A673 (cell line): ENCODE measurements around the gene EXOC2. TPM values are rescaled to one million over a fixed set of nuclear protein-coding genes. Genes with fewer than 3 reads are reported as not detected.

ENCODE experiments used
- BruUV-seq: library from RNA; stranded (reverse); fragments of 400-500 nt; replicated peaks from 2 replicates; lab custom pipeline; 2021; lab: Mats Ljungman, UMichigan
- CTCF ChIA-PET: fragments of 300-600 bp; sonication (Branson Sonifier 250); formaldehyde crosslinking; loops from one replicate; lab custom pipeline; 2022; ENCODE audit warnings: antibody characterized with exemption; lab: Charles Lee
- POLR2A ChIA-PET: fragments of 300-600 bp; sonication (Branson Sonifier 250); formaldehyde crosslinking; loops from one replicate; lab custom pipeline; 2022; ENCODE audit warnings: antibody characterized with exemption; ENCODE audit not compliant: low non-redundant PET; lab: Charles Lee
- DNase-seq: peaks from one replicate; pipeline ENCODE4 v3.0.0-alpha.2; 2015; ENCODE audit warnings: low spot score
- H3K27ac ChIP-seq: fragments of 200-600 bp; sonication (generic); 2 replicates; pipeline ENCODE4 v1.5.1; 2016; ENCODE audit warnings: mixed run types, low read depth, mild to moderate bottlenecking, mixed read lengths, antibody characterized with exemption, low read length; ENCODE audit not compliant: poor library complexity, severe bottlenecking
- H3K27me3 ChIP-seq: fragments of 200-600 bp; sonication (generic); replicated peaks from 2 replicates; pipeline ENCODE4 v1.6.1; 2017; ENCODE audit warnings: mixed run types, low read depth, mild to moderate bottlenecking, mixed read lengths, antibody characterized with exemption, low read length; ENCODE audit not compliant: insufficient read depth, poor library complexity
- H3K36me3 ChIP-seq: fragments of 200-600 bp; sonication (generic); 2 replicates; pipeline ENCODE4 v1.6.1; 2016; ENCODE audit warnings: mixed run types, mild to moderate bottlenecking, mixed read lengths, antibody characterized with exemption, low read length; ENCODE audit not compliant: insufficient read depth, poor library complexity, severe bottlenecking
- H3K4me1 ChIP-seq: fragments of 200-600 bp; sonication (generic); 2 replicates; pipeline ENCODE4 v1.6.1; 2017; ENCODE audit warnings: mixed run types, mild to moderate bottlenecking, mixed read lengths, antibody characterized with exemption, low read length; ENCODE audit not compliant: insufficient read depth, poor library complexity, severe bottlenecking
- H3K4me3 ChIP-seq: fragments of 200-600 bp; sonication (generic); 2 replicates; pipeline ENCODE4 v1.5.1; 2016; ENCODE audit warnings: low read depth, mixed run types, mild to moderate bottlenecking, mixed read lengths, low read length; ENCODE audit not compliant: poor library complexity, severe bottlenecking
- H3K9me3 ChIP-seq: fragments of 200-600 bp; sonication (generic); 2 replicates; pipeline ENCODE4 v1.6.1; 2016; ENCODE audit warnings: mixed run types, low read depth, mild to moderate bottlenecking, mixed read lengths, antibody characterized with exemption, low read length; ENCODE audit not compliant: poor library complexity, severe bottlenecking
- EZH2 ChIP-seq: fragments of 200-600 bp; sonication (generic); IDR thresholded peaks from 2 replicates; pipeline ENCODE4 v1.6.1; 2017; ENCODE audit warnings: borderline replicate concordance, low read depth, mild to moderate bottlenecking, mixed read lengths, antibody characterized with exemption, low read length; ENCODE audit not compliant: poor library complexity, severe bottlenecking
- intact Hi-C: fragments of 100-400 bp; cut with micrococcal nuclease; formaldehyde crosslinking; loops from one replicate; pipeline ENCODE4 v1.10.0; 2022; ENCODE audit not compliant: unreplicated experiment
- total RNA-seq: library from RNA; stranded (reverse); gene quantifications from 2 replicates; pipeline ENCODE4 v1.2.3, GENCODE V29; 2021
- TF ChIP-seq, protein P1 (sequence below): fragments of 300-800, 200-600 bp; sonication (generic); conservative IDR thresholded peaks from 2 replicates; pipeline ENCODE4 v1.5.1; 2017; ENCODE audit warnings: low read depth, mild to moderate bottlenecking, antibody characterized with exemption, low read length, moderate library complexity, mixed read lengths

Gene EXOC2
- total RNA-seq, 1 experiment from 2014 or later, result 22.4 TPM

DNA sequence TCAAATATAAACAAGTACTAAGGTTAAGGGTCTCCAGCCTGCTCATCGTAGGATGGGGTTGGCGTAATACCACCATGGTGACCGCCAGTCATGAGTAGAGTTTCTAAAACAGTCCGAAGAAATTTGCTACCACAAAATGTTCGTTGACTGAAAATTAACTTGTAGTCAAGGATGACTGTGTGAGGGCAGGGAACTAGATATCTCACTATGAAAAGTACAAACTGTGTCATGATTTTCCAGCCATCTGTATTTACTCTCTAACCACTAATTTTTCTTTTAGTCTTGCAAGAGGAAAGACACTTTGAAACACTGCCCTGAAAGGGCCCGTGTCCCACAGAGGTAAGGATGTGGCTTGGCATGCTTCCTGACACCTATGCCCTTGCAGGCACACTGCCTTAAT lies 201.7 kb downstream of the EXOC2 start:
- TF ChIP-seq EZH2, result no peak
- TF ChIP-seq, protein P1, sequence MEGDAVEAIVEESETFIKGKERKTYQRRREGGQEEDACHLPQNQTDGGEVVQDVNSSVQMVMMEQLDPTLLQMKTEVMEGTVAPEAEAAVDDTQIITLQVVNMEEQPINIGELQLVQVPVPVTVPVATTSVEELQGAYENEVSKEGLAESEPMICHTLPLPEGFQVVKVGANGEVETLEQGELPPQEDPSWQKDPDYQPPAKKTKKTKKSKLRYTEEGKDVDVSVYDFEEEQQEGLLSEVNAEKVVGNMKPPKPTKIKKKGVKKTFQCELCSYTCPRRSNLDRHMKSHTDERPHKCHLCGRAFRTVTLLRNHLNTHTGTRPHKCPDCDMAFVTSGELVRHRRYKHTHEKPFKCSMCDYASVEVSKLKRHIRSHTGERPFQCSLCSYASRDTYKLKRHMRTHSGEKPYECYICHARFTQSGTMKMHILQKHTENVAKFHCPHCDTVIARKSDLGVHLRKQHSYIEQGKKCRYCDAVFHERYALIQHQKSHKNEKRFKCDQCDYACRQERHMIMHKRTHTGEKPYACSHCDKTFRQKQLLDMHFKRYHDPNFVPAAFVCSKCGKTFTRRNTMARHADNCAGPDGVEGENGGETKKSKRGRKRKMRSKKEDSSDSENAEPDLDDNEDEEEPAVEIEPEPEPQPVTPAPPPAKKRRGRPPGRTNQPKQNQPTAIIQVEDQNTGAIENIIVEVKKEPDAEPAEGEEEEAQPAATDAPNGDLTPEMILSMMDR, result no peak
- H3K4me3 ChIP-seq, result no peak overlapping the region
- intact Hi-C loops, result no loop called here
- H3K36me3 ChIP-seq, result no peaks in the 10 kb centered on the region
- no peak overlapping the region for H3K27ac ChIP-seq
- ChIA-PET CTCF (no interaction called here), POLR2A (no interaction called here)
- no peaks in the 10 kb centered on the region for H3K4me1 ChIP-seq
- no TSS peak for BruUV-seq
- H3K9me3 ChIP-seq, result no peaks in the 10 kb centered on the region
- DNase-seq, result no peak
- H3K27me3 ChIP-seq, result no peaks in the 10 kb centered on the region

DNA sequence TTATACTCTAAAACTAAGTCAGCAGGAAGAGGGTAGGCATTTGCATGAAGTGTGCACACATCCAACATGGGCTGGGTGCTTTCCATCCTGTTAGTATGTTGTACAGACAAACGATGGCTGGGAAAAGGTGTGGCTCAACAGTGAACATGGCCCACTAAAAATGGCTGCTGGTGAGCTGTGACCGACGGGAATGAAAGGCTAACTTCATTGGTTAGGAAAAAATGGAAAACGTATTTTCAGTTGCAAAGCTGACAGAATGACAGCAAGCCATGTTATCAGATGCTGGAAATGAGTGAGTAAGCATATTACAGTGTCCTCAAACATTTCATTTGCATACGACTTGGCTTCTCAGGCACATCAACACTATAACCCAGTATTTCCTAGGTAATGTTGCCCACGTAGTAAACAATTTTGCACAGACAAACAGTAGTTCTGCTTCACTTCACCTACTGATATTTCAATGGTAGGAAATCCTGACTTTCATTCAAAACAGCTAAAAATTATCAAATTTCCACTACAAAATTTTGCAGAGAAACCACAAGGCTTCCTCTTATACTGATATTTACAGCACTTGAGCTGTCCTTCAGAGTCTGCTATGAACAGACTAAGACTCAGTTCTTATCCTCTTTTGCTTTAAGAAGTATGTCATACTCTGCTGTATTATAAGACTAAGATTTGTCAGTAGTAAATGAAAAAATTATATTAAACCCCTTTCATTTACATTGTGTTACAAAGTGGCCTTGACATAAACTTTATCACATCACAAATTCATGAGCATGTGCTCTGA lies 202.5 kb downstream of the EXOC2 start:
- CTCF ChIA-PET, result no interaction called here
- H3K4me1 ChIP-seq, result no peaks in the 10 kb centered on the region
- H3K4me3 ChIP-seq, result no peak overlapping the region
- BruUV-seq, result no TSS peak
- H3K27ac ChIP-seq, result no peak overlapping the region
- POLR2A ChIA-PET, result no interaction called here
- no peak for TF ChIP-seq EZH2
- TF ChIP-seq, protein P1, result no peak
- H3K27me3 ChIP-seq, result no peaks in the 10 kb centered on the region
- H3K36me3 ChIP-seq, result no peaks in the 10 kb centered on the region
- DNase-seq, result no peak
- intact Hi-C loops, result no loop called here
- no peaks in the 10 kb centered on the region for H3K9me3 ChIP-seq

DNA sequence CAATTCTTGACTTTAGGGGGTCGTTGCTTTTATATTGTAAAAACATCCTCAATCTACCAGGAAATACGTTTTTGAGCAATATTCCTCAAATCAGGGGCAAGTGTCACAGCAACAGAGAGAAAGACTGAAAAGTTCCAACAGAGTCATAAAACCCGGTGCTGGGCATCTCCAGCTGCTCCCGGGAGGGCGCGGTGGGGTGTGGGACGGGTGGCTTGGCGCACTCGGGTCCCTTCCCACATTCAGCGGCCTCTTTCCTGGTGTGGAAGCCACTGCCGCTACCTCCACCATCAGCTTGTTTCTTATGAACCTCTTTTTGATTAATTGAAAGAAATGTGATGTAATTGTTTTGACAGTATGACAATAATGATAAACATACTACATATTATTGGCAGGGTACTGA lies 203.2 kb downstream of the EXOC2 start:
- no peaks in the 10 kb centered on the region for H3K4me1 ChIP-seq
- intact Hi-C loops, result no loop called here
- POLR2A ChIA-PET, result no interaction called here
- no peak overlapping the region for H3K4me3 ChIP-seq
- H3K27ac ChIP-seq, result no peak overlapping the region
- H3K9me3 ChIP-seq, result no peaks in the 10 kb centered on the region
- BruUV-seq, result no TSS peak
- TF ChIP-seq, protein P1, result no peak
- no peak for TF ChIP-seq EZH2
- CTCF ChIA-PET, result no interaction called here
- H3K36me3 ChIP-seq, result no peaks in the 10 kb centered on the region
- H3K27me3 ChIP-seq, result no peaks in the 10 kb centered on the region
- no peak for DNase-seq
